Endodermal cell (in vitro differentiated cells): ENCODE data around the gene TEX28. TPM values are rescaled to one million over a fixed set of nuclear protein-coding genes. Genes with fewer than 3 reads are reported as not detected.

Experiments used
- DNase-seq: peaks from one replicate; pipeline ENCODE4 v3.0.0-alpha.2; 2017
- H3K27ac ChIP-seq: 2 replicates; pipeline ENCODE4 v1.5.1; 2013; ENCODE audit warnings: mild to moderate bottlenecking, low read depth, low read length, moderate library complexity
- H3K27me3 ChIP-seq: 2 replicates; pipeline ENCODE4 v1.6.1; 2013; ENCODE audit warnings: mild to moderate bottlenecking, low read length, moderate library complexity; ENCODE audit not compliant: insufficient read depth, control insufficient read depth, poor library complexity, severe bottlenecking
- H3K36me3 ChIP-seq: 2 replicates; pipeline ENCODE4 v1.7.0; 2013; ENCODE audit warnings: mild to moderate bottlenecking, low read length, moderate library complexity; ENCODE audit not compliant: control insufficient read depth, insufficient read depth
- H3K4me1 ChIP-seq: one replicate; pipeline ENCODE4 v1.7.0; 2013; ENCODE audit warnings: low read length; ENCODE audit not compliant: control insufficient read depth, insufficient read depth
- H3K4me3 ChIP-seq: 2 replicates; pipeline ENCODE4 v1.5.1; 2013; ENCODE audit warnings: mild to moderate bottlenecking, low read length, moderate library complexity
- H3K9ac ChIP-seq: 2 replicates; pipeline ENCODE4 v1.6.1; 2013; ENCODE audit warnings: mild to moderate bottlenecking, low read length, moderate library complexity; ENCODE audit not compliant: poor library complexity, severe bottlenecking; ENCODE audit errors: extremely low read depth
- H3K9me3 ChIP-seq: 2 replicates; pipeline ENCODE4 v1.6.1; 2013; ENCODE audit warnings: mild to moderate bottlenecking, low read length, moderate library complexity; ENCODE audit not compliant: control insufficient read depth
- H3K27ac Mint-ChIP-seq: 2 replicates; pipeline ENCODE4 v1.8.0; 2020; ENCODE audit warnings: mixed read lengths
- H3K27me3 Mint-ChIP-seq: 2 replicates; pipeline ENCODE4 v1.8.0; 2021; ENCODE audit warnings: mild to moderate bottlenecking, mixed read lengths; ENCODE audit not compliant: insufficient read depth
- H3K36me3 Mint-ChIP-seq: 2 replicates; pipeline ENCODE4 v1.8.0; 2020; ENCODE audit warnings: low read depth, mixed read lengths
- H3K4me1 Mint-ChIP-seq: 2 replicates; pipeline ENCODE4 v1.8.0; 2020; ENCODE audit warnings: mixed read lengths
- H3K4me3 Mint-ChIP-seq: 2 replicates; pipeline ENCODE4 v1.8.0; 2020; ENCODE audit warnings: mild to moderate bottlenecking, moderate library complexity, mixed read lengths
- H3K9me3 Mint-ChIP-seq: 2 replicates; pipeline ENCODE4 v1.8.0; 2020; ENCODE audit warnings: mild to moderate bottlenecking, mixed read lengths
- WGBS, 2 experiments: methylation state at CpG; one replicate each; pipeline versions ENCODE4 v1.1.5 to v1.1.7; 2013; ENCODE audit warnings: missing lambda C conversion rate in 2 of 2, mixed read lengths in 1 of 2; ENCODE audit not compliant: insufficient coverage in 1 of 2, insufficient read length in 1 of 2; 5-methylcytosine and 5-hydroxymethylcytosine counted together
- total RNA-seq, 2 donors: library from RNA; stranded (reverse); fragmentation: NEBNext Ultra II Directional in 1 of 2; extraction: Animal tissue kit (Norgen Biotek cat#: 25700) in 1 of 2; gene quantifications; 2 replicates in 1 of 2; 3 replicates in 1 of 2; pipeline ENCODE4 v1.2.1, GENCODE V29; 2021
- TF ChIP-seq, protein P1 (sequence below): fragments of 200-600 bp; sonication (generic); conservative IDR thresholded peaks from 2 replicates; pipeline ENCODE4 v1.5.0; 2021; ENCODE audit warnings: antibody characterized with exemption, mild to moderate bottlenecking

Gene TEX28
- total RNA-seq, 2 donors from 2014 or later, result not detected

DNA sequence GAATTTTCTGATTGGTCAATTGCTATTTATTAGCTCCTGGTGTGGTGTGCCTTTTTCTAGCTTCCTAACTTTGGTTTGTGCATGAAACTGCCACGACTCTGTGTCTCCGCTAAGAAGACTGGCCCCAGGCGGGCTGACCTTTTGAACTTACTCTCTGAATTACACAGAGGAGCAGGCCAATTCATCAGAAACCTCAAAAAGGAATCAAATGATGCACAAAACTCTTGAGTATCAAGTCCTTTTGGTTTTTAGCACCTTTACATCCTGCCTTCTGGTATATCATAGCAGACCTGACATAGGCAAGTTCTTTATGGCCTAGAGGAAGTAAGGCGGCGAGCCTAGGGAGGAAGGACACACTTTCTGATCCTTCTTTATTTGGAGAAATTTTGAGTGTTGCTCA, 18.2 kb upstream of the TEX28 start:
- Mint-ChIP-seq H3K36me3 (no peaks in the 10 kb centered on the region), H3K27ac (no peak overlapping the region), H3K4me1 (no peaks in the 10 kb centered on the region), H3K4me3 (no peak overlapping the region), H3K27me3 (no peaks in the 10 kb centered on the region), H3K9me3 (peaks cover 73% of the 10 kb centered on the region)
- Histone ChIP-seq H3K27me3 (no peaks in the 10 kb centered on the region), H3K36me3 (no peaks in the 10 kb centered on the region), H3K4me1 (no peaks in the 10 kb centered on the region), H3K4me3 (no peak overlapping the region), H3K27ac (no peak overlapping the region), H3K9me3 (no peaks in the 10 kb centered on the region), H3K9ac (no peak overlapping the region)
- 90 to 91% methylated on average over 2 to 5 of the region's 5 CpGs for WGBS, 2 experiments
- DNase-seq, result no peak
- TF ChIP-seq, protein P1, sequence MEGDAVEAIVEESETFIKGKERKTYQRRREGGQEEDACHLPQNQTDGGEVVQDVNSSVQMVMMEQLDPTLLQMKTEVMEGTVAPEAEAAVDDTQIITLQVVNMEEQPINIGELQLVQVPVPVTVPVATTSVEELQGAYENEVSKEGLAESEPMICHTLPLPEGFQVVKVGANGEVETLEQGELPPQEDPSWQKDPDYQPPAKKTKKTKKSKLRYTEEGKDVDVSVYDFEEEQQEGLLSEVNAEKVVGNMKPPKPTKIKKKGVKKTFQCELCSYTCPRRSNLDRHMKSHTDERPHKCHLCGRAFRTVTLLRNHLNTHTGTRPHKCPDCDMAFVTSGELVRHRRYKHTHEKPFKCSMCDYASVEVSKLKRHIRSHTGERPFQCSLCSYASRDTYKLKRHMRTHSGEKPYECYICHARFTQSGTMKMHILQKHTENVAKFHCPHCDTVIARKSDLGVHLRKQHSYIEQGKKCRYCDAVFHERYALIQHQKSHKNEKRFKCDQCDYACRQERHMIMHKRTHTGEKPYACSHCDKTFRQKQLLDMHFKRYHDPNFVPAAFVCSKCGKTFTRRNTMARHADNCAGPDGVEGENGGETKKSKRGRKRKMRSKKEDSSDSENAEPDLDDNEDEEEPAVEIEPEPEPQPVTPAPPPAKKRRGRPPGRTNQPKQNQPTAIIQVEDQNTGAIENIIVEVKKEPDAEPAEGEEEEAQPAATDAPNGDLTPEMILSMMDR, result no peak

DNA sequence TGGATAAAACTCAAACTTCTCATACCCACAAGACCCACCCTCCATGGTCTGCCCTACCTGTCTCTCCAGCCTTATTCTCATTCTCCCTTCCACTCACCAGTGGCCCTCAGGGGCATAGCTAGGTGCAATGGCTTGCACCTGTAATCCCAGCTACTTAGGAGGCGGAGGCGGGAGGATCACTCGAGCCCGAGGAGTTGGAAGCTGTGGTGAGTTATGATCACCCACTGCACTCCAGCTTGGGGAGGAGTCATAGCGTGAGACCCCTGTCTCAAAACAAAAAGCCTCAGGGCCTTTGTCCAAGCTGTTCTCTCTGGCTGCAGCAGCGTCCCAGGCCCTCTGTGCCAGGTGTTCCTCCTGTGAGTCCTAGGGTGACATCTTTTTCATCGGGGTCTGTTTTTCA, 17.2 kb upstream of the TEX28 start:
- H3K36me3 Mint-ChIP-seq, result no peaks in the 10 kb centered on the region
- WGBS, 2 experiments, result 92 to 96% methylated on average over 2 to 6 of the region's 7 CpGs
- no peaks in the 10 kb centered on the region for H3K4me1 ChIP-seq

DNA sequence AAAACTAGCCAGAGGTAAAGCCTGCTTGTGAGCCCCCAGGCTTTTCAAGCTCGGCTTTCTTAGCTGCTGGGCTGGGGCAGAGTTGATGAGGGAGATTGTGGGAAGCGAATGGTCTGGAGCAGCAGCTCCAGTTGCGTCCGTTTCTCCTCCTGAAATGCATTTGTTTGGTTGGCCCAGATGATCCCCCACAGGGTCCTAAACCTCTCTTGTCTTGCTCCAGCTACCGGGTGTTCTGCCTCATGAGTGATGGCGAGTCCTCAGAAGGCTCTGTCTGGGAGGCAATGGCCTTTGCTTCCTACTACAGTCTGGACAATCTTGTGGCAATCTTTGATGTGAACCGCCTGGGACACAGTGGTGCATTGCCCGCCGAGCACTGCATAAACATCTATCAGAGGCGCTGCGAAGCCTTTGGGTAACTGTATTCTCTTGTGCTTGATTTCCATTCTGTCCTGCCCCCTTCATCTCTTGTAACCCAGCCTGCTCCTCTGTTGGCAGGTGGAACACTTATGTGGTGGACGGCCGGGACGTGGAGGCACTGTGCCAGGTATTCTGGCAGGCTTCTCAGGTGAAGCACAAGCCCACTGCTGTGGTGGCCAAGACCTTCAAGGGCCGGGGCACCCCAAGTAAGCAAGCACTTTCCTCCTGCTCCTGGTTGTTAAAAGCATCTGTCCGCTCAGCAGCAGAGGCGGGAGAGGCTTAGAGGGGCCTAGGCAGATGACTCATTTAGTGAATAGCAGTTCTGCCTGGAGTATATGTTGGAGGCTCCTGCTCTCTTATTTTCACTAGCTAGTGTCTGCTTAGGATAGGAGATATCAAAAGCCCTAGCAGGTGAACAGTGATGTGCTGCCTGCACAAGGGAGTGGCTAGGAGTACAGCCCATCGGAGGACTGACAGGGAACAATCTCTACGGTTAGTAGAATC, 16.0 kb upstream of the TEX28 start:
- Mint-ChIP-seq H3K27me3 (no peaks in the 10 kb centered on the region), H3K4me3 (no peak overlapping the region), H3K4me1 (no peaks in the 10 kb centered on the region), H3K27ac (no peak overlapping the region), H3K36me3 (no peaks in the 10 kb centered on the region), H3K9me3 (peaks cover 74% of the 10 kb centered on the region)
- 80 to 89% methylated on average over 1 to 19 of the region's 19 CpGs for WGBS, 2 experiments
- TF ChIP-seq, protein P1, result no peak
- H3K36me3 ChIP-seq, result no peaks in the 10 kb centered on the region
- no peak for DNase-seq
- no peak overlapping the region for H3K9ac ChIP-seq
- no peaks in the 10 kb centered on the region for H3K9me3 ChIP-seq
- no peak overlapping the region for H3K27ac ChIP-seq
- H3K4me1 ChIP-seq, result no peaks in the 10 kb centered on the region
- no peak overlapping the region for H3K4me3 ChIP-seq
- no peaks in the 10 kb centered on the region for H3K27me3 ChIP-seq

More for the DNA sequence above, 17.2 kb upstream of the TEX28 start:
- DNase-seq, result no peak
- no peak overlapping the region for H3K27ac Mint-ChIP-seq
- no peak overlapping the region for H3K27ac ChIP-seq
- no peaks in the 10 kb centered on the region for H3K27me3 ChIP-seq
- H3K4me3 ChIP-seq, result no peak overlapping the region
- no peak overlapping the region for H3K9ac ChIP-seq
- H3K4me3 Mint-ChIP-seq, result no peak overlapping the region
- H3K4me1 Mint-ChIP-seq, result no peaks in the 10 kb centered on the region
- no peaks in the 10 kb centered on the region for H3K27me3 Mint-ChIP-seq
- H3K9me3 Mint-ChIP-seq, result peaks cover 74% of the 10 kb centered on the region
- H3K36me3 ChIP-seq, result no peaks in the 10 kb centered on the region
- TF ChIP-seq, protein P1, result no peak
- no peaks in the 10 kb centered on the region for H3K9me3 ChIP-seq
